Measurements from ENCODE around the gene PLEKHM3.

PLEKHM3 gene

GRCh38 chr2:207865210-207865609 lies 160.1 kb downstream of the PLEKHM3 start:
- Histone ChIP-seq H3K36me3 (no peaks in the 10 kb centered on the region), H3K27ac (no peak overlapping the region), H3K27me3 (ENCODE audit: insufficient read depth, low read depth, severe bottlenecking) (no peaks in the 10 kb centered on the region), H3K4me3 (ENCODE audit: low read depth, low read length) (no peak overlapping the region), H3K9me3 (ENCODE audit: severe bottlenecking) (no peaks in the 10 kb centered on the region)
- TF ChIP-seq, protein P1, sequence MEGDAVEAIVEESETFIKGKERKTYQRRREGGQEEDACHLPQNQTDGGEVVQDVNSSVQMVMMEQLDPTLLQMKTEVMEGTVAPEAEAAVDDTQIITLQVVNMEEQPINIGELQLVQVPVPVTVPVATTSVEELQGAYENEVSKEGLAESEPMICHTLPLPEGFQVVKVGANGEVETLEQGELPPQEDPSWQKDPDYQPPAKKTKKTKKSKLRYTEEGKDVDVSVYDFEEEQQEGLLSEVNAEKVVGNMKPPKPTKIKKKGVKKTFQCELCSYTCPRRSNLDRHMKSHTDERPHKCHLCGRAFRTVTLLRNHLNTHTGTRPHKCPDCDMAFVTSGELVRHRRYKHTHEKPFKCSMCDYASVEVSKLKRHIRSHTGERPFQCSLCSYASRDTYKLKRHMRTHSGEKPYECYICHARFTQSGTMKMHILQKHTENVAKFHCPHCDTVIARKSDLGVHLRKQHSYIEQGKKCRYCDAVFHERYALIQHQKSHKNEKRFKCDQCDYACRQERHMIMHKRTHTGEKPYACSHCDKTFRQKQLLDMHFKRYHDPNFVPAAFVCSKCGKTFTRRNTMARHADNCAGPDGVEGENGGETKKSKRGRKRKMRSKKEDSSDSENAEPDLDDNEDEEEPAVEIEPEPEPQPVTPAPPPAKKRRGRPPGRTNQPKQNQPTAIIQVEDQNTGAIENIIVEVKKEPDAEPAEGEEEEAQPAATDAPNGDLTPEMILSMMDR (IDR thresholded peaks at IDR 0.05; ENCODE audit: low read depth, low read length) = no peak
- no peak for DNase-seq

DNA sequence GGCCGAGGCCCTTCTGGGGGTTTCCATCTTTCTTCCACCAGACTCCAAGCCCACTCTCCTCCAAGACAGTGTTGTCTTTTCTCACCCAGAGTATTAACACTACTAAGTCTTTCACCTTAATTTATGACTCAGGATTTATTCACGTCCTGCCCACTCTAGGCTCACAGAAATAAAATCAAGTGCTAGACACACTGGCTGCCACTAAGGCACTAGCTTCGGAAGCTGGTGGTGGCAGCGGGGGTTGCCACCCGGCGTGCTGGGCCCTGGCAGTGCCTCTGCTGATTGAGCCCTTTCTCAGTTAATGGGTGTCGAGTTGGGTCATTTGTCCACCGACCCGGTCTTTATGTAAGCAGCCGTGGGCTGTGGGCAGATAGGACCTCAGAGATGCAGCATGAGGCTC lies 162.0 kb downstream of the PLEKHM3 start:
- no peak for DNase-seq
- H3K9me3 ChIP-seq (ENCODE audit: severe bottlenecking) = no peaks in the 10 kb centered on the region
- TF ChIP-seq, protein P1 (IDR thresholded peaks at IDR 0.05; ENCODE audit: low read depth, low read length) = no peak
- no peak overlapping the region for H3K4me3 ChIP-seq (ENCODE audit: low read depth, low read length)
- H3K36me3 ChIP-seq = no peaks in the 10 kb centered on the region
- H3K27me3 ChIP-seq (ENCODE audit: insufficient read depth, low read depth, severe bottlenecking) = no peaks in the 10 kb centered on the region
- H3K27ac ChIP-seq = no peak overlapping the region

- no peak for DNase-seq
- H3K9me3 ChIP-seq (ENCODE audit: severe bottlenecking) = no peaks in the 10 kb centered on the region
- TF ChIP-seq, protein P1 (IDR thresholded peaks at IDR 0.05; ENCODE audit: low read depth, low read length) = no peak
These were observed 163.5 kb downstream of the PLEKHM3 start for GRCh38 chr2:207861789-207862188.

GRCh38 chr2:207860685-207861084 lies 164.6 kb downstream of the PLEKHM3 start:
- H3K4me3 ChIP-seq (ENCODE audit: low read depth, low read length) = no peak overlapping the region
- TF ChIP-seq, protein P1 (IDR thresholded peaks at IDR 0.05; ENCODE audit: low read depth, low read length) = no peak
- no peak overlapping the region for H3K27ac ChIP-seq

More at GRCh38 chr2:207861789-207862188, 163.5 kb downstream of the PLEKHM3 start:
- Histone ChIP-seq H3K36me3 (no peaks in the 10 kb centered on the region), H3K4me3 (ENCODE audit: low read depth, low read length) (no peak overlapping the region), H3K27me3 (ENCODE audit: insufficient read depth, low read depth, severe bottlenecking) (no peaks in the 10 kb centered on the region), H3K27ac (no peak overlapping the region)

DNA sequence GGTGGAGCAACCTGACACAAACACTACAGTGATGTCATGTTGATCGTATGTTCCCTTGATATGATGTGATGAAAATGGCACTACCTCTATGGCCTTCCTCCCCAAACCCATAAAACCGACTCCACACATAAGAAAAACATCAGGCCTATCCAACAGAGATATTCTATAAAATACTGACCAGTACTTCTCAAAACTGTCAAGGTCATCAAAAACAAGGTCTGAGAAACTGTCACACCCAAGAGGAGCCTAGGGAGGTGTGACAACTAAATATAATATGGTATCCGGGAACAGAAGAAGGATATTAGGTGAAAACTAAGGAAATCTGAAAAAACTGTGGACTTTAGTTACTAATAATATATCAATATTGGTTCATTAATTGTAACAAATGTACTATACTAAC lies 169.7 kb downstream of the PLEKHM3 start:
- H3K9me3 ChIP-seq (ENCODE audit: severe bottlenecking) = no peaks in the 10 kb centered on the region
- H3K36me3 ChIP-seq = no peaks in the 10 kb centered on the region
- no peak overlapping the region for H3K27ac ChIP-seq
- DNase-seq = no peak
- TF ChIP-seq, protein P1 (IDR thresholded peaks at IDR 0.05; ENCODE audit: low read depth, low read length) = no peak
- no peak overlapping the region for H3K4me3 ChIP-seq (ENCODE audit: low read depth, low read length)
- H3K27me3 ChIP-seq (ENCODE audit: insufficient read depth, low read depth, severe bottlenecking) = no peaks in the 10 kb centered on the region

More at GRCh38 chr2:207860685-207861084, 164.6 kb downstream of the PLEKHM3 start:
- Histone ChIP-seq H3K36me3 (no peaks in the 10 kb centered on the region), H3K9me3 (ENCODE audit: severe bottlenecking) (no peaks in the 10 kb centered on the region), H3K27me3 (ENCODE audit: insufficient read depth, low read depth, severe bottlenecking) (no peaks in the 10 kb centered on the region)
- no peak for DNase-seq
